Measurements from ENCODE around the gene HES5.
"Not testable (repeated sequence)": the region's sequence is repeated elsewhere in the genome, so short reads cannot be mapped to it uniquely, and the experiment has no call there.

The HES5 gene

DNA sequence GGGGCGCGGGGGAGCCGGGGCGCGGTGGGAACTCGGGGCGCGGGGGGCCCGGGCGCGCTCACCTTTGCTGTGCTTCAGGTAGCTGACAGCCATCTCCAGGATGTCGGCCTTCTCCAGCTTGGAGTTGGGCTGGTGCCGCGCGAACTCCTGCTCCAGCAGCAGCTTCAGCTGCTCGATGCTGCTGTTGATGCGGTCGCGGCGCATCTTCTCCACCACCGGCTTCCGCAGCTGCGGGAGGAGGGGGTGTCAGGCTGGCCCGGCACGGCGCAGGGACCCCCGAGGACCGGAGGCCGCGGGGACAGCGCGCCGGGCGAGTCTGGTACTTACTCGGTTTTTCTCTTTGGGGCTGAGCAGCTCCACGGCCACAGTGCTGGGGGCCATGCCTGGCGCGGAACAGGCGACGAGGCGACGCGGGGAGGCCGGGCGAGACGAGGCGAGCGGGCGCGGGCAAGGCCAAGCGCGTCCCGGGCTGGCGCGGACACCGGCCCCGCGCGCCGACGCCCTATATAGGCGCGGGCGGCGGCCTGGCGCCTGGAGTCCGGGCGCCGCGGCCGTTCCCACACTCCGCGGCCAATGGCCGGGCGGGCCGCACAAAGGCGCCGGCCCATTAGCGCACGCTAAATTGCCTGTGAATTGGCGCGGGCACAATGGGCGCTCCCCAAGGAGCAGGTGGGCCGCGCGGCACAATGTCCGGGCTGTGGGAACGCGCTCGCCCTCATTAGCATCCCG lies at the start of gene HES5:
HES5 (minus strand) TSS at position 480 of the 729 bp plus-strand sequence; CDS start at position 381, 99 bp downstream.
- no peak for DNase-seq

DNA sequence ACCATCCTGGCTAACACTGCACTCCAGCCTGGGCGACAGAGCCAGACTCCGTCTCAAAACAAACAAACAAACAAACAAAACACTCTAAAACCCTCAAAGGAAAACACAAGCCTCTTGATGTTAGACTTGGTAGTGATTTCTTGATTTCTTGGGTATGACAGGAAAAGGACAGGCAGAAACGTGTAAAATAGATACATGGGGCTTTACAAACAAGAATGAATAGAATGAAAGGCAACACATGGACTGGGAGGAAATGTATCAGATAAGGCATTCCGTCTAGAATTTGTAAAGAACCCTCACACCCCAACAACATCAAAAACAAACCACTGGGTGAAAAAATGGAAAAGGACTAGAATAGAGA lies 48.7 kb upstream of the HES5 start:
- no peak for DNase-seq

GRCh38 chr1:2577565-2578075 lies 47.6 kb upstream of the HES5 start:
- peak; percentile 52 to 65 for DNase-seq

- DNase-seq: no peak
Observed at GRCh38 chr1:2575801-2576663, 46.0 kb upstream of the HES5 start.

GRCh38 chr1:2574350-2574749 lies 44.3 kb upstream of the HES5 start:
- DNase-seq: no peak

DNA sequence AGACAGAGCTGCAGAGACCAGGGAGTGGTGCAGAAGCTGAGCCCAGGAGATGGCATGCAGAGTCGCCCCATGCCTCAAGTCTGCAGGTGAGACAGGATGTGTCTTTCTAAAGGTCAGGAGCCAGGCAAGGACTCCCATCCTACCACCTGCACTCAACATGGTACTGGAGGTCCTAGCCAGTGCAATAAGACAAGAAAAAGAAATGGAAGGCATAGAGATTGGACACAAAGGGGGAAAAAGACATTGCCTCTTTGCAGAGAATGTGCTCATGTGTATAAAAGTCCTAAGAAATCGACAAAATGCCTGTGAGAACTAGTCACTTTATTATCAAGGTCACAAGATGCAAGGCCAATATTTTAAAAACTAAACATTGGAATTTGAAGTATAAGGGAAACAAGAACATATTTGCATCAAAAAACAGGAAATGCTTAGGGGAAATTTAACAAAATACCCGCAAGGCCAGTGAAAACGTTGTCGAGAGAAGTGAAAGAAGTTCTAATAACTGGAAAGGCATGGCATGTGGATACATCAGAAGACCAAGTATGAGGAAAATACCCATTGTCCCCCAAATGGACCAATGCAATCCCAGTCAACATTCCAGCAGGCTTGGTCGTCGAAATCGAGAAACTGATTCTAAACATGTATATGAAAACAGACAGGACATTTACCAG lies 43.3 kb upstream of the HES5 start:
- no peak for DNase-seq

- no peak for DNase-seq
Observed at GRCh38 chr1:2571348-2571747, 41.3 kb upstream of the HES5 start.

- no peak for DNase-seq
Observed at GRCh38 chr1:2570332-2570731, 40.3 kb upstream of the HES5 start.

GRCh38 chr1:2569703-2570102 lies 39.6 kb upstream of the HES5 start:
- not testable (repeated sequence) for DNase-seq

DNA sequence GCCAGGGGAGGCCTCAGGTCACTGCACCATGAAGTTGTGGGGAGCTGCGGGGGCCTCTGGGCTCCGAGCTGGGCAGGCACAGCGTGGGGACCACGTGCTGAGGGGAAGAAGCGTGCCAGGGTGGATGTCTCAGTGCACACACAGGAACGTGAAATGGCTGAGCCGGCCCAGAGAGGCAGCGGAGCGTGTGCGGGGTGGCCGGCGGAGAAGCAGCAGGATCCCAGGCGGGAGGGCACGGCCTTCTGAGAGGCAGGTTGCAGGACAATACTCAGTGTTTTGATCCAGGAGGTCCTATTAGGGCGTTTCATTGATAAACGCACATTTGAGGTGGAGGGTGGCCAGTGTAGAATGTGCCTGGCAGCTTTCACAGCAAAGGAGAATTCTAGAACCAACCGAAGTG lies 39.0 kb upstream of the HES5 start:
- no peak for DNase-seq

DNA sequence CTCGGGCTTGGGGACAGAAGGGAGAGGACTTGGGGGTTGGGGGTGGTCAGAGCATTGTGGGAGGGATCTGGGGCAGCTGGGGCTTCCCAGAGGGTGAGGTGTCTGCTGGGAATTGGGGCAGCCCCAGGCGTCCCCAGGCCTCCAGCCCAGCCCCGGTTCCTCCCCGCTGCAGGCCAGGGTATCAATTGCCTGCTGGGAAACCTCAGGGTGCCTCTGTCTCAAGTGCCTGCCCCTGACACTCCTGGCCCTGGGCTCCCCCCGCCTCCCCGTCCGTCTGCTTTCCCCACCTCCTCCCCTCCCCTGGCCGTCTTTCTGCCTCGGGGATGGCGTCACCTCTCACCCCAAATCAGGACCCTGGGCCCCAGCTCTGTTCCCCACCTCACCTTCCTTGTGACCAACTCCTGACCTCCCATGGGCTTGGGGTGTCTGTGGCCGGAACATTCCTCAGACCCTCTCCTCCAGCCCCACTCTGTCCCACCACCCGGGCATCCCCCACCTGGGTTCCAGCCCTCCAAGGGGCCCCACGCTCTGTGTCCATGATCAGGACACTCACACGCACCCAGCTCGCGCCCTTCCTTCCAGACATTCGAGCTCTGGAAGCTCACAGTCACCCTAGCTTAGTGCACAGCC lies 38.2 kb upstream of the HES5 start:
- not testable (repeated sequence) for DNase-seq

GRCh38 chr1:2567083-2567679 lies 37.1 kb upstream of the HES5 start:
- DNase-seq: no peak

DNA sequence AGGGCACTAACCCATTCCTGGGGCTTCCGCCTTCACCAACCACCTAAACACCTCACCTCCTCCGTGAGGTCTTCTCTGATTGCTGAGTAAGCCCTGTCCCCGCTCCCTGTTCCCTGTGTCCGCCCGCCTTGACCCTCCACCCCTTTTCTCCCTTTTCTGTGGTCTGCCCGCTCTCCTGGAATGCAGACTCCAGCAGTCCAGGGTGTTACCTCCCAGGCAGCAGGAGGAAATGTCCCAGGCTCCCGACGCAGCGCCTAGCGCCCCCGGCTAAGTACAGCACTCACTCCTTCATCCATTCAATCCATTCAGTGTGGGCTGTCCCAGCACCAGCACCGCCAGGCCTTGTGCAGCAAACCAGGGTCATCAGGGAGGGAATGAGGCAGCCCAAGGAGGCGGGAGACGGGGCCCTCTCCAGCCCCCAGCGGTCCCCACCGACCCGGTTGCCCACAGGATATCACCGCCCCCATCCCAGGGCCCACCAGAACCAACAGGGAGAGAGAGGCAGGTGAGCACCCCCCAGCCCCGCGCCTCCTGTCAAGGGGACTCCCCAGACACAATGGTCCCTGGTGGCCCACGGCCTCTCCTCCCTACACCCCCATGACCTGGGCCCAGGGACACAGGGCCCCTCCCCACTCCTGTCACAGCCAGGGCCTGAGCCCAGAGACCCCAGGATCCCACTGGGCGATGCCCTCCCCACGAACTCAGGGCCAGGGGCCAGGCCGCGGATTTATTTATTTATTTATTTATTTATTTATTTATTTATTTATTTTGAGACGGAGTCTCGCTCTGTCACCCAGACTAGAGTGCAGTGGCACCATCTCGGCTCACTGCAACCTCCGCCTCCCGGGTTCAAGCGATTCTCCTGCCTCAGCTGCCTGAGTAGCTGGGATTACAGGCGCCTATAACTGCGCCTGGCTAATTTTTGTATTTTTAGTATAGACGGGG lies 36.3 kb upstream of the HES5 start:
- no peak for DNase-seq

GRCh38 chr1:2564815-2565374 lies 34.8 kb upstream of the HES5 start:
- no peak for DNase-seq

- no peak for DNase-seq
Observed at GRCh38 chr1:2564006-2564814, 34.1 kb upstream of the HES5 start.

- DNase-seq: no peak
Observed at GRCh38 chr1:2563205-2563604, 33.1 kb upstream of the HES5 start.

- peak in 1 of 2 donors; percentile 34 for DNase-seq
Observed at GRCh38 chr1:2561898-2562895, 32.1 kb upstream of the HES5 start.

DNA sequence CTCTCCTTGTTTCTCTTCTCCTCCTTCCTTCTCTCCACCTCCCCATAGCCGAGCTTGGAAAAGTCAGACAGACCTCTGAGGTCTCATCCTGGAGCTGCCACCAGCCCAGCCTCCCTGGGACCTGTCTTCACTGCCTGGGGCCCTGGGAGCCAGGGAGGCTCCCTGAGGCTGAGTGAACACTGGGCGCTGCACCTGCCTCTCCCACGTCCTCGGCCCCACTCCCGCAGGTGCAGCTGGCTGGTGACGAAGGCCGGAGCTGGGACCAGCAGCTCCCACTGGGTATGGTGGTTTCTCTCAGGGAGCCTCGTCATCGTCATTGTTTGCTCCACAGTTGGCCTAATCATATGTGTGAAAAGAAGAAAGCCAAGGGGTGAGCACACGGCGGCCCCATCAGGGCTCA lies 31.4 kb upstream of the HES5 start:
- no peak for DNase-seq
